Effector memory CD4-positive, alpha-beta T cell (primary cell): ENCODE data around the gene BSG.

ENCODE experiments used
- DNase-seq, 3 donors: peaks; one replicate each; pipeline ENCODE4 v3.0.0-alpha.2; 2020
- H3K27ac ChIP-seq: 2 replicates; pipeline ENCODE4 v1.7.0; 2013; ENCODE audit warnings: mild to moderate bottlenecking, low read length, moderate library complexity; ENCODE audit not compliant: insufficient read depth, poor library complexity, severe bottlenecking
- H3K27me3 ChIP-seq: replicated peaks from 2 replicates; pipeline ENCODE4 v1.7.0; 2013; ENCODE audit warnings: mild to moderate bottlenecking, low read length; ENCODE audit not compliant: insufficient read depth, control insufficient read depth, poor library complexity, severe bottlenecking
- H3K36me3 ChIP-seq: 2 replicates; pipeline ENCODE4 v1.7.0; 2013; ENCODE audit warnings: mild to moderate bottlenecking, low read length, moderate library complexity; ENCODE audit not compliant: control insufficient read depth, insufficient read depth
- H3K4me1 ChIP-seq: 2 replicates; pipeline ENCODE4 v1.7.0; 2013; ENCODE audit warnings: low read length, mild to moderate bottlenecking; ENCODE audit not compliant: control insufficient read depth, insufficient read depth, poor library complexity, severe bottlenecking
- H3K4me3 ChIP-seq: 2 replicates; pipeline ENCODE4 v1.7.0; 2013; ENCODE audit warnings: low read length, low read depth, mild to moderate bottlenecking; ENCODE audit not compliant: insufficient read depth, poor library complexity, severe bottlenecking
- H3K9me3 ChIP-seq: 2 replicates; pipeline ENCODE4 v1.7.0; 2013; ENCODE audit warnings: mild to moderate bottlenecking, low read length, moderate library complexity; ENCODE audit not compliant: control insufficient read depth
- total RNA-seq, 3 donors: gene quantifications; one replicate each; lab custom pipeline; 2026; lab: John Stamatoyannopoulos, UW

The BSG gene
- total RNA-seq = 84.0 to 109 (median 92.5) reads per million in 3 donors

- Histone ChIP-seq H3K4me1 (peaks cover 34% of the 10 kb centered on the region), H3K27me3 (no peaks in the 10 kb centered on the region), H3K27ac (peak within 1 kb of the TSS; percentile 86), H3K4me3 (peak within 1 kb of the TSS; percentile 93), H3K9me3 (no peaks in the 10 kb centered on the region), H3K36me3 (peaks cover 2% of the 10 kb centered on the region)
- peak; percentile 98 to 99 (median 98) for DNase-seq
These were observed at the start of gene BSG for GRCh38 chr19:572140-572742. BSG (plus strand) TSS chr19:572596; CDS start chr19:572635, 39 bp downstream.

- Histone ChIP-seq H3K36me3 (no peaks in the 10 kb centered on the region), H3K4me3 (no peak overlapping the region), H3K27ac (no peak overlapping the region), H3K4me1 (peaks cover 11% of the 10 kb centered on the region), H3K27me3 (peaks cover 3% of the 10 kb centered on the region), H3K9me3 (no peaks in the 10 kb centered on the region)
- DNase-seq = no peak
These were observed 49.7 kb upstream of the BSG start for GRCh38 chr19:522726-523125.

- Histone ChIP-seq H3K27me3 (peaks cover 3% of the 10 kb centered on the region), H3K4me3 (no peak overlapping the region), H3K4me1 (peaks cover 8% of the 10 kb centered on the region), H3K9me3 (no peaks in the 10 kb centered on the region), H3K36me3 (no peaks in the 10 kb centered on the region), H3K27ac (no peak overlapping the region)
- DNase-seq = no peak
These were observed 48.2 kb upstream of the BSG start for GRCh38 chr19:524062-524674.

GRCh38 chr19:525029-525428 lies 47.4 kb upstream of the BSG start:
- H3K9me3 ChIP-seq = no peaks in the 10 kb centered on the region
- DNase-seq = no peak

GRCh38 chr19:525857-526419 lies 46.5 kb upstream of the BSG start:
- no peaks in the 10 kb centered on the region for H3K4me1 ChIP-seq
- H3K36me3 ChIP-seq = no peaks in the 10 kb centered on the region
- no peak for DNase-seq
- H3K27me3 ChIP-seq = peaks cover 3% of the 10 kb centered on the region
- H3K9me3 ChIP-seq = no peaks in the 10 kb centered on the region
- H3K4me3 ChIP-seq = no peak overlapping the region
- H3K27ac ChIP-seq = no peak overlapping the region

More at GRCh38 chr19:525029-525428, 47.4 kb upstream of the BSG start:
- no peaks in the 10 kb centered on the region for H3K4me1 ChIP-seq
- no peak overlapping the region for H3K27ac ChIP-seq
- no peaks in the 10 kb centered on the region for H3K36me3 ChIP-seq
- no peak overlapping the region for H3K4me3 ChIP-seq
- peaks cover 3% of the 10 kb centered on the region for H3K27me3 ChIP-seq

GRCh38 chr19:530134-531008 lies 42.0 kb upstream of the BSG start:
- H3K27me3 ChIP-seq = peaks cover 1% of the 10 kb centered on the region
- peaks cover 16% of the 10 kb centered on the region for H3K4me1 ChIP-seq
- no peak for DNase-seq
- no peaks in the 10 kb centered on the region for H3K9me3 ChIP-seq
- peaks cover 4% of the 10 kb centered on the region for H3K36me3 ChIP-seq
- peak overlapping the region; percentile 71 for H3K4me3 ChIP-seq
- H3K27ac ChIP-seq = peak overlapping the region; percentile 86

- Histone ChIP-seq H3K4me3 (peak overlapping the region; percentile 71), H3K4me1 (peaks cover 16% of the 10 kb centered on the region), H3K36me3 (peaks cover 12% of the 10 kb centered on the region), H3K9me3 (no peaks in the 10 kb centered on the region), H3K27ac (peak overlapping the region; percentile 86), H3K27me3 (no peaks in the 10 kb centered on the region)
- peak; percentile 81 to 82 (median 81) for DNase-seq
These were observed 41.2 kb upstream of the BSG start for GRCh38 chr19:531009-531752.

GRCh38 chr19:531753-532560 lies 40.4 kb upstream of the BSG start, which contains the start of gene CDC34:
CDC34 (plus strand) TSS chr19:531760; CDS start chr19:531932, 172 bp downstream.
- Histone ChIP-seq H3K27ac (peak within 1 kb of the TSS; percentile 86), H3K36me3 (peaks cover 19% of the 10 kb centered on the region), H3K27me3 (no peaks in the 10 kb centered on the region), H3K4me3 (peak within 1 kb of the TSS; percentile 78), H3K9me3 (no peaks in the 10 kb centered on the region), H3K4me1 (peaks cover 16% of the 10 kb centered on the region)
- no peak for DNase-seq
